Uterus (tissue), 2 donors: ENCODE data around the gene SPG21.

Source experiments
- POLR2A ChIP-seq, 2 donors: fragments of 450-650 bp; IDR thresholded peaks; one replicate each; pipeline ENCODE4 v1.6.1; 2016; ENCODE audit warnings: antibody characterized with exemption in 2 of 2, mild to moderate bottlenecking in 1 of 2, moderate library complexity in 1 of 2
- TF ChIP-seq, protein P1 (sequence below), 4 experiments: fragments of 200-600 bp in 2 of 4; fragments of 450-650 bp in 2 of 4; sonication (generic) in 2 of 4; IDR thresholded peaks; one replicate each; pipeline ENCODE4 v1.5.1; 2016 to 2019; ENCODE audit warnings: antibody characterized with exemption in 4 of 4, mild to moderate bottlenecking in 2 of 4, moderate library complexity in 1 of 4

DNA sequence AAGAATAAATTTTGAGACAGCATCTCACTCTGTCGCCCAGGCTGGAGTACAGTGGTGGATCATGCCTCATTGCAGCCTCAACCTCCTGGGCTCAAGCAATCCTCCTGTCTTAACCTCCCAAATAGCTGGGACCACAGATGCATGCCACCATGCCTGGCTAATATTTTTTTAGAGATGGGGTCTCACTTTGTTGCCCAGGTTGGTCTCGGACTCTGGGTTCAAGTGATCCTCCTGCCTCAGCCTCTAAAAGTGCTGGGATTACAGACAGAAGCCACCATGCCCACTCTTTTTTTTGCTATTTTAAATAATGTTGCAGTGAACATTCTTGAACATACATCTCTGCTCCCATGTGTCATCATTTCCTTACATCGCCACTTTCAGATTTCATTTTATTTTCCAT lies 48.7 kb upstream of the SPG21 start:
- TF ChIP-seq, protein P1, sequence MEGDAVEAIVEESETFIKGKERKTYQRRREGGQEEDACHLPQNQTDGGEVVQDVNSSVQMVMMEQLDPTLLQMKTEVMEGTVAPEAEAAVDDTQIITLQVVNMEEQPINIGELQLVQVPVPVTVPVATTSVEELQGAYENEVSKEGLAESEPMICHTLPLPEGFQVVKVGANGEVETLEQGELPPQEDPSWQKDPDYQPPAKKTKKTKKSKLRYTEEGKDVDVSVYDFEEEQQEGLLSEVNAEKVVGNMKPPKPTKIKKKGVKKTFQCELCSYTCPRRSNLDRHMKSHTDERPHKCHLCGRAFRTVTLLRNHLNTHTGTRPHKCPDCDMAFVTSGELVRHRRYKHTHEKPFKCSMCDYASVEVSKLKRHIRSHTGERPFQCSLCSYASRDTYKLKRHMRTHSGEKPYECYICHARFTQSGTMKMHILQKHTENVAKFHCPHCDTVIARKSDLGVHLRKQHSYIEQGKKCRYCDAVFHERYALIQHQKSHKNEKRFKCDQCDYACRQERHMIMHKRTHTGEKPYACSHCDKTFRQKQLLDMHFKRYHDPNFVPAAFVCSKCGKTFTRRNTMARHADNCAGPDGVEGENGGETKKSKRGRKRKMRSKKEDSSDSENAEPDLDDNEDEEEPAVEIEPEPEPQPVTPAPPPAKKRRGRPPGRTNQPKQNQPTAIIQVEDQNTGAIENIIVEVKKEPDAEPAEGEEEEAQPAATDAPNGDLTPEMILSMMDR (IDR thresholded peaks at IDR 0.05), result no peak
- TF ChIP-seq POLR2A (IDR thresholded peaks at IDR 0.05), result no peak
